Fibroblast of skin of right biceps (primary cell): ENCODE measurements around the gene APH1A.
"Not testable (repeated sequence)": the region's sequence is repeated elsewhere in the genome, so short reads cannot be mapped to it uniquely, and the experiment has no call there.

Experiments used
- DNase-seq: peaks from one replicate; pipeline ENCODE4 v3.0.0-alpha.2; 2013

The APH1A gene

GRCh38 chr1:150267896-150268295 lies 920 bp downstream of the APH1A start:
- no peak for DNase-seq

- DNase-seq, result no peak
Measured at GRCh38 chr1:150263549-150263948, 5.3 kb downstream of the APH1A start.

- no peak for DNase-seq
Measured at GRCh38 chr1:150262388-150263320, 6.2 kb downstream of the APH1A start.

- DNase-seq, result no peak
Measured at GRCh38 chr1:150261367-150261766, 7.4 kb downstream of the APH1A start.

- DNase-seq, result no peak
Measured at GRCh38 chr1:150259758-150260669, 8.8 kb downstream of the APH1A start.

GRCh38 chr1:150259217-150259616 lies 9.6 kb downstream of the APH1A start:
- no peak for DNase-seq

GRCh38 chr1:150257624-150258585 lies 10.9 kb downstream of the APH1A start, which contains the start of gene CA14:
TSS of gene CA14 (plus strand) at chr1:150257774. CDS start at chr1:150258129, 355 bp downstream.
- DNase-seq, result no peak

GRCh38 chr1:150256554-150257341 lies 12.1 kb downstream of the APH1A start:
- peak; percentile 64 for DNase-seq

- DNase-seq, result no peak
Measured at GRCh38 chr1:150256198-150256553, 12.6 kb downstream of the APH1A start.

- no peak for DNase-seq
Measured at GRCh38 chr1:150249936-150250335, 18.9 kb downstream of the APH1A start.

GRCh38 chr1:150243003-150243402 lies 25.8 kb downstream of the APH1A start:
- DNase-seq, result no peak

- no peak for DNase-seq
Measured at GRCh38 chr1:150237746-150238145, 31.1 kb downstream of the APH1A start.

- DNase-seq, result not testable (repeated sequence)
Measured at GRCh38 chr1:150237176-150237575, 31.6 kb downstream of the APH1A start.

GRCh38 chr1:150236614-150237100 lies 32.2 kb downstream of the APH1A start:
- no peak for DNase-seq

GRCh38 chr1:150235852-150236613 lies 32.8 kb downstream of the APH1A start, which contains the start of gene ANP32E:
TSS of gene ANP32E (minus strand) at chr1:150236112. CDS start at chr1:150235786, 326 bp downstream.
- peak; percentile 100 for DNase-seq

- DNase-seq, result no peak
Measured at GRCh38 chr1:150235294-150235851, 33.4 kb downstream of the APH1A start.

GRCh38 chr1:150234566-150235293 lies 34.1 kb downstream of the APH1A start:
- DNase-seq, result peak; percentile 77

GRCh38 chr1:150234309-150234565 lies 34.6 kb downstream of the APH1A start:
- DNase-seq, result no peak
